GM23248 (cell line): ENCODE data around the gene PLD1.

Experiments used
- EZH2 ChIP-seq: fragments of 200-600 bp; sonication (generic); IDR thresholded peaks from 2 replicates; pipeline ENCODE4 v1.6.1; 2018; ENCODE audit warnings: antibody characterized with exemption, mild to moderate bottlenecking; ENCODE audit not compliant: insufficient read depth, poor library complexity, severe bottlenecking
- EZH2phosphoT487 ChIP-seq: fragments of 200-600 bp; sonication (generic); IDR thresholded peaks from 2 replicates; pipeline ENCODE4 v1.6.1; 2018; ENCODE audit warnings: antibody characterized with exemption, moderate library complexity, mild to moderate bottlenecking, low read depth; ENCODE audit not compliant: insufficient read depth

DNA sequence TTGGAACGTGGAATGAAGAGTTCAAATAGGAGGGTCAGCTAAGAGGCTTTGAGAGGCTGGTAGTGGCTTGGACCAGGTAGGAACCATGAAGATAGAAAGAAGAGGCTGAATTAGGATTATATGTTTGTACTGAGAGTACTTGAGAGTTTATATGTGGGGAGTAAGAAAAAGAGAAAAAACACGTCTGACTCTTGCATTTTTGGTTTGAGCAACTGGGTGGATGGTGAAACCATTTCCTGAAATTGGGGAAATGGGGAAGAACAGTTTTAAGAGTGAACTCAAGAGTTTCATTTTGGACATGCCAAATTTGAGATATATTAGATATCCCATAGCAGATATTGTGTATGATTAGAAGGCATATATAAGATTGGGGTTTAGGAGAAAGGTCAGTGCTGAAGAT, 257.2 kb downstream of the PLD1 start:
- TF ChIP-seq EZH2phosphoT487 (no peak), EZH2 (no peak)
